A673 (cell line): Measurements from ENCODE around the gene RNGTT.

Source experiments
- EZH2 ChIP-seq: fragments of 200-600 bp; sonication (generic); IDR thresholded peaks from 2 replicates; pipeline ENCODE4 v1.6.1; 2017; ENCODE audit warnings: borderline replicate concordance, low read depth, mild to moderate bottlenecking, mixed read lengths, antibody characterized with exemption, low read length; ENCODE audit not compliant: poor library complexity, severe bottlenecking
- TF ChIP-seq, protein P1 (sequence below): fragments of 300-800, 200-600 bp; sonication (generic); conservative IDR thresholded peaks from 2 replicates; pipeline ENCODE4 v1.5.1; 2017; ENCODE audit warnings: low read depth, mild to moderate bottlenecking, antibody characterized with exemption, low read length, moderate library complexity, mixed read lengths

DNA sequence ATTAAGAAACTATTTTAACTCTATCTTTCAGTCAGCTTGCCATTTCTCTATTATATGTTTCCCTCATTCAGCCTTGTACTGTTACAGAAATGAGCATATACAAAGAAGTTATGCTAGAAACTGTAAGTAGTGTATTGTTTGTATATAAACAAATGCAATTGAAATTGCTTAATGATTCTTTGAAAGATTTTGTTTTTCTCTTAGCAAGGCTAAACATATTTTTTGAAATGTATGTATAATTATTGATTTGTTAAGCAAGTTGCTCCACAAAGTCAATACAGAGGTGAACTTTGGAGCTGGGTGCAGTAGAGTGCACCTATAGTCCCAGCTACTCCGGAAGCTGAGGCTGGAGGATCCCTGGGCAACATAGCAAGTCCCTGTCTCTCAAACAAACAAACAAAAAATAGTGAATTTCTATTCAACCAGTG lies 253.6 kb downstream of the RNGTT start:
- TF ChIP-seq, protein P1, sequence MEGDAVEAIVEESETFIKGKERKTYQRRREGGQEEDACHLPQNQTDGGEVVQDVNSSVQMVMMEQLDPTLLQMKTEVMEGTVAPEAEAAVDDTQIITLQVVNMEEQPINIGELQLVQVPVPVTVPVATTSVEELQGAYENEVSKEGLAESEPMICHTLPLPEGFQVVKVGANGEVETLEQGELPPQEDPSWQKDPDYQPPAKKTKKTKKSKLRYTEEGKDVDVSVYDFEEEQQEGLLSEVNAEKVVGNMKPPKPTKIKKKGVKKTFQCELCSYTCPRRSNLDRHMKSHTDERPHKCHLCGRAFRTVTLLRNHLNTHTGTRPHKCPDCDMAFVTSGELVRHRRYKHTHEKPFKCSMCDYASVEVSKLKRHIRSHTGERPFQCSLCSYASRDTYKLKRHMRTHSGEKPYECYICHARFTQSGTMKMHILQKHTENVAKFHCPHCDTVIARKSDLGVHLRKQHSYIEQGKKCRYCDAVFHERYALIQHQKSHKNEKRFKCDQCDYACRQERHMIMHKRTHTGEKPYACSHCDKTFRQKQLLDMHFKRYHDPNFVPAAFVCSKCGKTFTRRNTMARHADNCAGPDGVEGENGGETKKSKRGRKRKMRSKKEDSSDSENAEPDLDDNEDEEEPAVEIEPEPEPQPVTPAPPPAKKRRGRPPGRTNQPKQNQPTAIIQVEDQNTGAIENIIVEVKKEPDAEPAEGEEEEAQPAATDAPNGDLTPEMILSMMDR, result no peak
- no peak for TF ChIP-seq EZH2
